Heart left ventricle (tissue), 16 donors: ENCODE data around the gene GATAD2A. TPM values are rescaled to one million over a fixed set of nuclear protein-coding genes. Genes with fewer than 3 reads are reported as not detected.
"Not testable (repeated sequence)": the region's sequence is repeated elsewhere in the genome, so short reads cannot be mapped to it uniquely, and the experiment has no call there.

Source experiments
- ATAC-seq, 4 donors: fragments of 200-7000 bp; cut with Tn5 transposase; one replicate each; pipeline ENCODE4 v1.9.1; 2020 to 2022; ENCODE audit warnings: moderate library complexity in 4 of 4, mild to moderate bottlenecking in 3 of 4, moderate number of reproducible peaks in 1 of 4
- DNase-seq, 5 donors: peaks; one replicate each; pipeline ENCODE4 v3.0.0-alpha.2; 2020
- H3K27ac ChIP-seq, 12 donors: fragments of 200-600 bp; sonication (generic) in 4 of 12; one replicate each; pipeline versions ENCODE4 v1.5.0 to v1.8.0; 2016 to 2022; ENCODE audit warnings: mild to moderate bottlenecking in 2 of 12
- H3K27me3 ChIP-seq, 9 donors: fragments of 200-600 bp; sonication (generic) in 2 of 9; one replicate each; pipeline versions ENCODE4 v1.5.1 to v1.8.0; 2016 to 2022; ENCODE audit warnings: mild to moderate bottlenecking in 3 of 9
- H3K36me3 ChIP-seq, 9 donors: fragments of 200-600 bp; sonication (generic) in 2 of 9; one replicate each; pipeline versions ENCODE4 v1.5.0 to v1.8.0; 2018 to 2022; ENCODE audit warnings: mild to moderate bottlenecking in 2 of 9
- H3K4me1 ChIP-seq, 12 donors: fragments of 200-600 bp; sonication (generic) in 4 of 12; one replicate each; pipeline versions ENCODE4 v1.5.0 to v1.8.0; 2016 to 2022; ENCODE audit warnings: mild to moderate bottlenecking in 3 of 12
- H3K4me3 ChIP-seq, 12 donors: fragments of 200-600 bp; sonication (generic) in 4 of 12; one replicate each; pipeline versions ENCODE4 v1.5.0 to v1.8.0; 2017 to 2022; ENCODE audit warnings: mild to moderate bottlenecking in 9 of 12, moderate library complexity in 4 of 12
- H3K9me3 ChIP-seq, 12 donors: fragments of 200-600 bp; sonication (generic) in 4 of 12; one replicate each; pipeline versions ENCODE4 v1.5.0 to v1.8.0; 2016 to 2022; ENCODE audit warnings: mild to moderate bottlenecking in 1 of 12
- POLR2A ChIP-seq, 2 donors: fragments of 450-650 bp; IDR thresholded peaks; one replicate each; pipeline ENCODE4 v1.6.1; 2017; ENCODE audit warnings: antibody characterized with exemption in 2 of 2, mild to moderate bottlenecking in 2 of 2, moderate library complexity in 2 of 2
- WGBS, 4 donors: extraction: QIAGEN DNeasy Blood & Tissue Kit in 2 of 4; methylation state at CpG; one replicate each; pipeline versions ENCODE4 v1.1.5 to v1.1.7; 2013 to 2018; 5-methylcytosine and 5-hydroxymethylcytosine counted together
- intact Hi-C, 10 donors: fragments of 100-400 bp; cut with DNase I; formaldehyde crosslinking; loops; one replicate each; pipeline versions ENCODE4 v1.11.1 to v1.14.2; 2022
- polyA plus RNA-seq, 2 donors: library from polyadenylated mRNA; stranded (reverse); fragments of 200-250 nt; gene quantifications; one replicate each; pipeline ENCODE4 v1.2.3, GENCODE V29; 2013
- total RNA-seq, 9 donors: library from RNA; depleted of rRNA in 2 of 9; stranded (reverse); fragments of >200 nt in 2 of 9; fragmentation: NEBNext Ultra II Directional in 3 of 9; extraction: Animal tissue kit (Norgen Biotek cat#: 25700) in 3 of 9; gene quantifications; one replicate each; pipeline versions ENCODE4 v1.1.0 to v1.2.4, GENCODE V29; 2016 to 2023
- TF ChIP-seq, protein P1 (sequence below), 12 donors: fragments of 200-600 bp; sonication (generic) in 4 of 12; IDR thresholded peaks; one replicate each; pipeline versions ENCODE4 v1.5.0 to v1.8.0; 2018 to 2022; ENCODE audit warnings: antibody characterized with exemption in 12 of 12, mild to moderate bottlenecking in 5 of 12
- donor health status: ischemic (EF 13 %, LVEDD 7.1; RV severe dilation, severe dysfunction).
- donor health status: healthy with polysubstance abuse.
- donor health status: DM: no; HTN: yes; CAD: no.
- donor health status: DM: no; HTN: no; CAD: no.
- donor health status: ischemic (EF 25% LVEDD 6.9; RV normal size, moderate dysfunction).
- donor health status: ischemic (EF 25% LVEDD 5.7; RV mildly dilated, moderate dysfunction).
- donor health status: healthy.
- donor health status: DM: yes; HTN: yes; CAD: no.
- donor health status: ischemic (EF 35%, LVEDD 5.7; RV mildly dilated, moderate dysfunction).
- donor health status: nonischemic (EF 11% LVEDD 7.7; RV severe dilation, severe dysfunction).
- donor health status: DM: yes; HTN: yes; CAD: no.
- donor health status: PGD.
- donor health status: ischemic (EF 29% LVEDD 5.4; RV normal size, mild dysfunction).
- donor health status: nonischemic (EF 23%, LVEDD 6.1; RV moderate dilation, normal function).

The GATAD2A gene
- total and polyA plus RNA-seq, 11 donors = 7.5 to 49.5 (median 30.5) TPM

DNA sequence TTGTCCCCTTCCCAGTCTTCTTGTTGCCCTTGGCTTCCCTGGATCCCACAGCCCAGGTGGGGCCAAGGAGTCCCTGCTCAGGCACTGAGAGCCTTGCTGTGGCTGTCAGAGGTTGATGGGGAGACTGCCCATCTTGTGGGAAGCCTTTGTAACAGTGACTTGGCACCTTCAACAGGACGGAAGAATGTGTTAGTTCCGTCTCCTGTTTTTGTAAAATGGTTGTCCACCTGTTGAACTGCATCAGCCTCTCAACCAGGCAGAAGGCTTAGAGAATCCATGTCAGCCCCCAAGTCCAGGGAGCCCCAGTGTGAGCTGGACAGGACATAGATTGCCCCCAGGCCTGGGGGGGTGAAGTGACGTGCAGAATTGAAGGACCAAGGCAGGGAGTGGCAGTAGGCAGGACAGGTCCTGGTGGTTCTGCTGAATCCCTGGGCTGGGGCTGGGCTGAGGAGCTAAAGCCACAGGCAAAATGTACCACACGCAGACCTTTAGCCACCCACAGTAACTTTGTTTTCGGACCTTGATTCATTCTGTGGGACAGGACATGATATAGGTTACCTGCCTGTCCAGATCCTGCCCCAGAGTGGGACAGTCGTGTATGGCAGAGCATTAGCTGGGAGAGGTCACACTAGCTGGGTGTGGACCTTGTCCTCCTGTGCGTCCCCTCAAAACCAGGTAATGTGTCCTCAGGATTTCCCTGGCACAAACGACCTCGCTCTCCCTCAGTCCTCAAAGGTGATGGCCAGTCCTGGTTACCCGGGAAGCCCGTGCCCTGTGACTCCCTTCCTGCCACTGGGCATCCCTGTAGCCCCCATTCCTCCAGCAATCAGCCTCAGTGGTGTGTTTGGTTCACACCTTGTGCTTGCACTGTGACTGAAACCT lies 47.0 kb downstream of the GATAD2A start:
- Histone ChIP-seq H3K4me1 (peaks cover 0 to 60% (median 32%) of the 10 kb centered on the region in 12 donors), H3K9me3 (no peaks in the 10 kb centered on the region), H3K4me3 (no peak overlapping the region), H3K36me3 (peaks cover 0 to 4% (median 0%) of the 10 kb centered on the region in 9 donors), H3K27me3 (no peaks in the 10 kb centered on the region), H3K27ac (peak overlapping the region in 1 of 12 donors; percentile 75)
- DNase-seq (peak in 1 of 5 donors; percentile 34), ATAC-seq (peak in 2 of 4 donors; percentile 14 to 24)
- intact Hi-C loops = no loop called here
- WGBS, 4 donors = 76 to 83% (median 81%) methylated on average over 6 to 11 of the region's 11 CpGs
- no peak for TF ChIP-seq POLR2A (IDR thresholded peaks at IDR 0.05)
- TF ChIP-seq, protein P1, sequence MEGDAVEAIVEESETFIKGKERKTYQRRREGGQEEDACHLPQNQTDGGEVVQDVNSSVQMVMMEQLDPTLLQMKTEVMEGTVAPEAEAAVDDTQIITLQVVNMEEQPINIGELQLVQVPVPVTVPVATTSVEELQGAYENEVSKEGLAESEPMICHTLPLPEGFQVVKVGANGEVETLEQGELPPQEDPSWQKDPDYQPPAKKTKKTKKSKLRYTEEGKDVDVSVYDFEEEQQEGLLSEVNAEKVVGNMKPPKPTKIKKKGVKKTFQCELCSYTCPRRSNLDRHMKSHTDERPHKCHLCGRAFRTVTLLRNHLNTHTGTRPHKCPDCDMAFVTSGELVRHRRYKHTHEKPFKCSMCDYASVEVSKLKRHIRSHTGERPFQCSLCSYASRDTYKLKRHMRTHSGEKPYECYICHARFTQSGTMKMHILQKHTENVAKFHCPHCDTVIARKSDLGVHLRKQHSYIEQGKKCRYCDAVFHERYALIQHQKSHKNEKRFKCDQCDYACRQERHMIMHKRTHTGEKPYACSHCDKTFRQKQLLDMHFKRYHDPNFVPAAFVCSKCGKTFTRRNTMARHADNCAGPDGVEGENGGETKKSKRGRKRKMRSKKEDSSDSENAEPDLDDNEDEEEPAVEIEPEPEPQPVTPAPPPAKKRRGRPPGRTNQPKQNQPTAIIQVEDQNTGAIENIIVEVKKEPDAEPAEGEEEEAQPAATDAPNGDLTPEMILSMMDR (IDR thresholded peaks at IDR 0.05) = no peak

DNA sequence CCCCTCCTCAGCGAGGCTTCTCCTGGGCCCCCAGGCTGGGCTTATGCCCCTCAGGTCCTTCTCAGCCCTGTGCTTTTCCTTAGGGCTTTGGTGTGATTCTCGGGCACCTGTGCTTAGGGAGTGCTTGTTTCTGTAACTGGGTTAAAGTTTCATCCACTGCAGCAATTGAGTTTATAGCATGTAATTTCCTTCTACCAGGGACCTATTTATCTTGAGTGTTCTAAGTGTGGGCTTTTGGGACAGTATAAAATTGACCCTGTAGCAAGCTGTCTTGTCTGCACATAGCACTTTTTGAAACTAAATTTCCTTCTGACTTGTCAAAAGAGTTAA lies 47.6 kb downstream of the GATAD2A start:
- no peak overlapping the region for H3K27ac ChIP-seq
- no peaks in the 10 kb centered on the region for H3K9me3 ChIP-seq
- no peak overlapping the region for H3K4me3 ChIP-seq
- DNase-seq (no peak), ATAC-seq (peak in 1 of 4 donors; percentile 9)
- H3K27me3 ChIP-seq = no peaks in the 10 kb centered on the region
- 86 to 97% (median 90%) methylated on average over 2 of the region's 2 CpGs for WGBS, 4 donors
- intact Hi-C loops = no loop called here
- peaks cover 0 to 60% (median 31%) of the 10 kb centered on the region in 12 donors for H3K4me1 ChIP-seq
- no peak for TF ChIP-seq POLR2A (IDR thresholded peaks at IDR 0.05)
- TF ChIP-seq, protein P1 (IDR thresholded peaks at IDR 0.05) = no peak
- peaks cover 0 to 4% (median 0%) of the 10 kb centered on the region in 9 donors for H3K36me3 ChIP-seq

DNA sequence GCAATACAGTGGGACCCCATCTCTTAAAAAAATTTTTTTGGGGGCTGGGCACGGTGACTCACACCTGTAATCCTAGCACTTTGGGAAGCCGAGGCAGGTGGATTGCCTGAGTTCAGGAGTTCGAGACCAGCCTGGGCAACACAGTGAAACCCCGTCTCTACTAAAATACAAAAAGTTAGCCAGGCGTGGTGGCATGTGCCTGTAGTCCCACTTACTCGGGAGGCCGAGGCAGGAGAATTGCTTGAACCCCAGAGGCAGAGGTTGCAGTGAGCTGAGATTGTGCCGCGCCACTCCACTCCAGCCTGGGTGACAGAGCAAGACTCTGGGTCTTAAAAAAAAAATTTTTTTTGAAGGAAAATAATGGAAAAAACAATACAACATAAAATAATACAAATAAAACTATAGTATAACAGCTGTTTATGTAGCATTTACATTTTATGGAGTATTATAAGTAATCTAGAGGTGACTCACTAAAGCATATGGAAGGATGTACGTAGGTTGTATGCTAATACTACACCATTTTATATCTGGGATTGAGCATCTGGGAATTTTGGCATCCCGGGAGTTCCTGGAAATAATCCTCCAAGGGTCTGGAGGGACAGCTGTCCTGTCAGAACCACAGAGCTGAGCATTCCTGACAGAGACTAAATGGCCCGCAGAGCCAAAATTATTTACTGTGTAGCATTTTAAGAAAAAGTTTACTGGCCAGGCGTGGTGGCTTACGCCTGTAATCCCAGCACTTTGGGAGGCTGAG lies 49.9 kb downstream of the GATAD2A start:
- H3K4me3 ChIP-seq, H3K27me3 ChIP-seq, H3K27ac ChIP-seq, H3K36me3 ChIP-seq, DNase-seq, ATAC-seq, intact Hi-C loops, H3K9me3 ChIP-seq: not testable (repeated sequence)
- 91 to 93% (median 93%) methylated on average over 14 of the region's 14 CpGs for WGBS, 4 donors
- peaks cover 9 to 69% (median 35%) of the 10 kb centered on the region in 12 donors for H3K4me1 ChIP-seq

DNA sequence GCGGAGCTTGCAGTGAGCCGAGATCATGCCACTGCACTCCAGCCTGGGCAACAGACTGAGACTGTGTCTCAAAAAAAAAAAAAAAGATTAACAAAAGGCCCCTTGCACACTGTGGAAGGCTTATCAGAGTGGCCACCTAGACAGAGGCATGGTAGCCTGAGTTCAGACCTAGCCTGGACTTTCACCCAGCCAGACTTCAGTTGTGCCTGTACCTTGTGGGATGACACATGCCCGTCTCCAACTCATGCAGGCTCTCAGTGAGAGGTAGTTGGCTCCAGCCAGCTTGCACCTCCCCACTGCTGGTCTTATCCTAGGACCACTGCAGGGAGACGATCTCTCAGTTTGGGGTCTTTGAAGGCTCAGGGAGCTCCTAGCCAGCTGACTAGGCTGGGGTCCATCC lies 52.2 kb downstream of the GATAD2A start:
- intact Hi-C loops = no loop called here
- WGBS, 4 donors = 89 to 92% (median 90%) methylated on average over 4 of the region's 4 CpGs

More for the DNA sequence above, 52.2 kb downstream of the GATAD2A start:
- TF ChIP-seq POLR2A (IDR thresholded peaks at IDR 0.05) = no peak
- ATAC-seq (no peak), DNase-seq (no peak)
- H3K36me3 ChIP-seq = peaks cover 0 to 4% (median 0%) of the 10 kb centered on the region in 9 donors
- peak overlapping the region in 1 of 12 donors; percentile 94 for H3K27ac ChIP-seq
- H3K4me3 ChIP-seq = no peak overlapping the region
- H3K27me3 ChIP-seq = no peaks in the 10 kb centered on the region
- no peaks in the 10 kb centered on the region for H3K9me3 ChIP-seq
- H3K4me1 ChIP-seq = peaks cover 22 to 71% (median 47%) of the 10 kb centered on the region in 12 donors
